Upper lobe of left lung (tissue), 4 donors: Measurements from ENCODE around the gene BAMBI.

Source experiments
- POLR2A ChIP-seq, 4 donors: fragments of 450-650 bp; IDR thresholded peaks; one replicate each; pipeline ENCODE4 v1.5.1; 2016 to 2017; ENCODE audit warnings: antibody characterized with exemption in 4 of 4, mild to moderate bottlenecking in 2 of 4
- TF ChIP-seq, protein P1 (sequence below), 6 experiments: fragments of 450-650 bp in 4 of 6; fragments of 200-600 bp in 2 of 6; sonication (generic) in 2 of 6; IDR thresholded peaks; one replicate each; pipeline ENCODE4 v1.5.1; 2016 to 2019; ENCODE audit warnings: antibody characterized with exemption in 6 of 6

DNA sequence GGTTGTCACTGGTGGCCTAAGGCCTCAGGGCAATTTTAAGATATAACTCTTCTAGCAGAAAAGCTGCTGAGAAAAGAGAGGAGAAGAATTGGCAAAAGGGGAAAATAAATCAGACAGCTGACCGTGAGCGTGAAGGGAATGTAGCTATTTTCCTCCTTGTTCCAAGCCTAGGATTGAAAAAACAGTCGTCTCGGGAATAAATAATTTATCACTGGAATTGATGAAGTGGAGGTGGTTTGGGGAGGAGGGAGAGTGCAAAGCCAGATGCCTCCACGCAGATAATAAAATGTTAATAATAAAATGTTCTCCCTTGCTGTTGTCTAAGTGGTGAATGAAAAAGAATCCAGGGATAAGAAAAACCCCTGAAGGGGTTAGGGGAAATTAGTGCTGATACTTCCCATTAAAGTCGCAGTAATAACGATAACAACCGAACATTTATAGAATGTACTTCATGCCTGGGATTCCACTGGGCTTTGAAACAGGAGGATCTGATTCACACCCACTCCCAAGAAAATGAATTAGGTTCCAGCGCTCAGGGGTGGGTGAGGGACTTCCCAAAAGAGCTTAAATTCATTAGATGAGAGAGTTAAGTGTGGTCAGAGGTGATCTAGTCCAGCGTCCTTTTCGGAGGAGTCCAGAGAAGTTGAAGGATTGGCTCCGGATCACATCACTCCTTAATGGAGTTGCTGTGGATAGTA lies 27.3 kb downstream of the BAMBI start:
- TF ChIP-seq, protein P1, sequence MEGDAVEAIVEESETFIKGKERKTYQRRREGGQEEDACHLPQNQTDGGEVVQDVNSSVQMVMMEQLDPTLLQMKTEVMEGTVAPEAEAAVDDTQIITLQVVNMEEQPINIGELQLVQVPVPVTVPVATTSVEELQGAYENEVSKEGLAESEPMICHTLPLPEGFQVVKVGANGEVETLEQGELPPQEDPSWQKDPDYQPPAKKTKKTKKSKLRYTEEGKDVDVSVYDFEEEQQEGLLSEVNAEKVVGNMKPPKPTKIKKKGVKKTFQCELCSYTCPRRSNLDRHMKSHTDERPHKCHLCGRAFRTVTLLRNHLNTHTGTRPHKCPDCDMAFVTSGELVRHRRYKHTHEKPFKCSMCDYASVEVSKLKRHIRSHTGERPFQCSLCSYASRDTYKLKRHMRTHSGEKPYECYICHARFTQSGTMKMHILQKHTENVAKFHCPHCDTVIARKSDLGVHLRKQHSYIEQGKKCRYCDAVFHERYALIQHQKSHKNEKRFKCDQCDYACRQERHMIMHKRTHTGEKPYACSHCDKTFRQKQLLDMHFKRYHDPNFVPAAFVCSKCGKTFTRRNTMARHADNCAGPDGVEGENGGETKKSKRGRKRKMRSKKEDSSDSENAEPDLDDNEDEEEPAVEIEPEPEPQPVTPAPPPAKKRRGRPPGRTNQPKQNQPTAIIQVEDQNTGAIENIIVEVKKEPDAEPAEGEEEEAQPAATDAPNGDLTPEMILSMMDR (IDR thresholded peaks at IDR 0.05): no peak
- no peak for TF ChIP-seq POLR2A (IDR thresholded peaks at IDR 0.05)
